Muscle layer of colon (tissue), 2 donors: ENCODE data around the gene AMOTL2.

Source experiments
- H3K27ac ChIP-seq: one replicate; pipeline ENCODE4 v1.7.0; 2013; ENCODE audit warnings: low read depth, mild to moderate bottlenecking, low read length, moderate library complexity
- H3K27me3 ChIP-seq, 2 donors: one replicate each; pipeline ENCODE4 v1.7.0; 2013; ENCODE audit warnings: low read length in 2 of 2, mild to moderate bottlenecking in 2 of 2; ENCODE audit not compliant: insufficient read depth in 2 of 2, control insufficient read depth in 1 of 2
- H3K36me3 ChIP-seq: one replicate; pipeline ENCODE4 v1.7.0; 2013; ENCODE audit warnings: mild to moderate bottlenecking, low read length; ENCODE audit not compliant: insufficient read depth
- H3K4me1 ChIP-seq: one replicate; pipeline ENCODE4 v1.7.0; 2013; ENCODE audit warnings: mild to moderate bottlenecking, low read length; ENCODE audit not compliant: insufficient read depth
- H3K4me3 ChIP-seq, 2 donors: one replicate each; pipeline ENCODE4 v1.7.0; 2013; ENCODE audit warnings: low read length in 2 of 2, low read depth in 1 of 2, mild to moderate bottlenecking in 1 of 2, moderate library complexity in 1 of 2
- H3K9ac ChIP-seq: one replicate; pipeline ENCODE4 v1.7.0; 2013; ENCODE audit warnings: low read length
- H3K9me3 ChIP-seq: one replicate; pipeline ENCODE4 v1.7.0; 2013; ENCODE audit warnings: mild to moderate bottlenecking, low read length
- donor health status: abdominal sarcoma.
- donor health status: Adenocarcinoma of cecum.

AMOTL2 gene

GRCh38 chr3:134336587-134336986 lies 37.7 kb downstream of the AMOTL2 start:
- Histone ChIP-seq H3K9me3 (no peaks in the 10 kb centered on the region), H3K27ac (no peak overlapping the region), H3K36me3 (no peaks in the 10 kb centered on the region), H3K27me3 (no peaks in the 10 kb centered on the region), H3K9ac (no peak overlapping the region), H3K4me3 (no peak overlapping the region), H3K4me1 (peaks cover 44% of the 10 kb centered on the region)

GRCh38 chr3:134334901-134335280 lies 39.4 kb downstream of the AMOTL2 start:
- Histone ChIP-seq H3K27me3 (no peaks in the 10 kb centered on the region), H3K36me3 (no peaks in the 10 kb centered on the region), H3K4me1 (peaks cover 53% of the 10 kb centered on the region), H3K27ac (peak overlapping the region; percentile 57), H3K9ac (no peak overlapping the region), H3K4me3 (no peak overlapping the region), H3K9me3 (no peaks in the 10 kb centered on the region)

GRCh38 chr3:134334231-134334900 lies 39.9 kb downstream of the AMOTL2 start:
- Histone ChIP-seq H3K36me3 (no peaks in the 10 kb centered on the region), H3K4me1 (peaks cover 51% of the 10 kb centered on the region), H3K27ac (peak overlapping the region; percentile 57), H3K4me3 (no peak overlapping the region), H3K9ac (no peak overlapping the region), H3K27me3 (no peaks in the 10 kb centered on the region), H3K9me3 (no peaks in the 10 kb centered on the region)

GRCh38 chr3:134333522-134334181 lies 40.6 kb downstream of the AMOTL2 start:
- peaks cover 51% of the 10 kb centered on the region for H3K4me1 ChIP-seq

GRCh38 chr3:134332344-134332743 lies 41.9 kb downstream of the AMOTL2 start:
- Histone ChIP-seq H3K9me3 (no peaks in the 10 kb centered on the region), H3K27ac (peak overlapping the region; percentile 59), H3K27me3 (no peaks in the 10 kb centered on the region), H3K36me3 (no peaks in the 10 kb centered on the region), H3K4me3 (no peak overlapping the region), H3K9ac (no peak overlapping the region), H3K4me1 (peaks cover 59% of the 10 kb centered on the region)

More at GRCh38 chr3:134333522-134334181, 40.6 kb downstream of the AMOTL2 start:
- Histone ChIP-seq H3K27me3 (no peaks in the 10 kb centered on the region), H3K36me3 (no peaks in the 10 kb centered on the region), H3K9ac (no peak overlapping the region), H3K4me3 (no peak overlapping the region), H3K27ac (peak overlapping the region; percentile 57), H3K9me3 (no peaks in the 10 kb centered on the region)

- H3K9ac ChIP-seq, result no peak overlapping the region
- H3K4me1 ChIP-seq, result peaks cover 64% of the 10 kb centered on the region
- H3K36me3 ChIP-seq, result no peaks in the 10 kb centered on the region
- H3K9me3 ChIP-seq, result no peaks in the 10 kb centered on the region
- H3K4me3 ChIP-seq, result peak overlapping the region in 1 of 2 donors; percentile 21
- no peaks in the 10 kb centered on the region for H3K27me3 ChIP-seq
- peak overlapping the region; percentile 59 for H3K27ac ChIP-seq
Observed at GRCh38 chr3:134331811-134332199, 42.4 kb downstream of the AMOTL2 start.

- peaks cover 71% of the 10 kb centered on the region for H3K4me1 ChIP-seq
- no peaks in the 10 kb centered on the region for H3K27me3 ChIP-seq
- H3K4me3 ChIP-seq, result peak overlapping the region in 1 of 2 donors; percentile 21
- H3K9ac ChIP-seq, result no peak overlapping the region
- H3K27ac ChIP-seq, result peak overlapping the region; percentile 83
- H3K9me3 ChIP-seq, result no peaks in the 10 kb centered on the region
- no peaks in the 10 kb centered on the region for H3K36me3 ChIP-seq
Observed at GRCh38 chr3:134330883-134331810, 43.1 kb downstream of the AMOTL2 start.

- Histone ChIP-seq H3K27ac (no peak overlapping the region), H3K9ac (no peak overlapping the region), H3K27me3 (no peaks in the 10 kb centered on the region), H3K9me3 (no peaks in the 10 kb centered on the region), H3K4me1 (peaks cover 59% of the 10 kb centered on the region), H3K4me3 (no peak overlapping the region), H3K36me3 (no peaks in the 10 kb centered on the region)
Observed at GRCh38 chr3:134328846-134329245, 45.4 kb downstream of the AMOTL2 start.

GRCh38 chr3:134328147-134328591 lies 46.1 kb downstream of the AMOTL2 start:
- H3K27me3 ChIP-seq, result no peaks in the 10 kb centered on the region
- H3K36me3 ChIP-seq, result no peaks in the 10 kb centered on the region
- no peak overlapping the region for H3K4me3 ChIP-seq
- no peak overlapping the region for H3K9ac ChIP-seq
- H3K4me1 ChIP-seq, result peaks cover 52% of the 10 kb centered on the region
- H3K27ac ChIP-seq, result no peak overlapping the region
- H3K9me3 ChIP-seq, result no peaks in the 10 kb centered on the region

GRCh38 chr3:134327594-134327975 lies 46.7 kb downstream of the AMOTL2 start:
- H3K9ac ChIP-seq, result no peak overlapping the region
- peak overlapping the region; percentile 87 for H3K27ac ChIP-seq
- no peaks in the 10 kb centered on the region for H3K9me3 ChIP-seq
- H3K4me3 ChIP-seq, result no peak overlapping the region
- no peaks in the 10 kb centered on the region for H3K27me3 ChIP-seq
- H3K4me1 ChIP-seq, result peaks cover 48% of the 10 kb centered on the region
- H3K36me3 ChIP-seq, result no peaks in the 10 kb centered on the region
